Measurements from ENCODE around the gene ATXN2. TPM values are rescaled to one million over a fixed set of nuclear protein-coding genes. Genes with fewer than 3 reads are reported as not detected.
"Not testable (repeated sequence)": the region's sequence is repeated elsewhere in the genome, so short reads cannot be mapped to it uniquely, and the experiment has no call there.

ATXN2 gene
- total and polyA plus RNA-seq, 8 donors, result 12.9 to 28.2 (median 19.4) TPM

DNA sequence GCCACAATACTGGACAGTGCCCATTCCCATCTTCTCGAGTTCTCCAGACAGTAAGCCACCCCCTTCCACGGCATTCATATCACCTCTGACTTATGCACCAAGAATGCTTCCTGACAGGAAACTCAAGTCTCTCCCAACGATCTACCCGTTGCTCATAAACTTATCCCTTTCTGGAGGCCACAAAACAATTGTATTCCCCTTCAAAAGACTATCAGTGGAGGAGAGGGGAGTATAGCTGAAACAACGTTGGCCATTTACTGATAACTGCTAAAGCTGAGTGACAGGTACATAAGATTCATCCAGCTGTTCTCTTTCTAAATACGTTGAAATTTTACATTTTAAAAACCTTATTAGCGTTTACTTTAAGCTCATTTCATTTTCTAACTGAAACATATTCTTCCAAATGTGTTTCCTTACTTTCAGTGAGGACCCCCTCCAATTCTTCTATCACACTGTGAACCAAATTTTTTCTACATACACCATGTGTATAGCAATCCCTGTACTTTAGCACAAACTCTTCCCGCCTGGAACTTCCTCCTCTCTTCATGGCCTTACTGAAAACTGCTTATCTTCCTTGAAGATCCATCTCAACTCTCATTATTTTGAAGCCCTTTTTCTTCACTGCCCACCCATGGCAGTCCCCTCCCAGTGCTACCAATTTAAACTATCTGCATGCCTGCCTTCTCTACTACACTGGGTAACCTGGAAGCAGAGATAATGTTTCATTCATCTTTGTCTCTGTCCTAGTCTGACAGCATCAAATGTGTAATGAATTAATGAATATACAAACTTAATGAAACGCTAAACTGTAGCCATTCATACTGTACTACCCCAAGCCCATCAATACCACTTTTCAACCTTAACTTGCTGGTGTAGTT is 28.8 kb downstream of the ATXN2 start:
- TF ChIP-seq, protein P1, sequence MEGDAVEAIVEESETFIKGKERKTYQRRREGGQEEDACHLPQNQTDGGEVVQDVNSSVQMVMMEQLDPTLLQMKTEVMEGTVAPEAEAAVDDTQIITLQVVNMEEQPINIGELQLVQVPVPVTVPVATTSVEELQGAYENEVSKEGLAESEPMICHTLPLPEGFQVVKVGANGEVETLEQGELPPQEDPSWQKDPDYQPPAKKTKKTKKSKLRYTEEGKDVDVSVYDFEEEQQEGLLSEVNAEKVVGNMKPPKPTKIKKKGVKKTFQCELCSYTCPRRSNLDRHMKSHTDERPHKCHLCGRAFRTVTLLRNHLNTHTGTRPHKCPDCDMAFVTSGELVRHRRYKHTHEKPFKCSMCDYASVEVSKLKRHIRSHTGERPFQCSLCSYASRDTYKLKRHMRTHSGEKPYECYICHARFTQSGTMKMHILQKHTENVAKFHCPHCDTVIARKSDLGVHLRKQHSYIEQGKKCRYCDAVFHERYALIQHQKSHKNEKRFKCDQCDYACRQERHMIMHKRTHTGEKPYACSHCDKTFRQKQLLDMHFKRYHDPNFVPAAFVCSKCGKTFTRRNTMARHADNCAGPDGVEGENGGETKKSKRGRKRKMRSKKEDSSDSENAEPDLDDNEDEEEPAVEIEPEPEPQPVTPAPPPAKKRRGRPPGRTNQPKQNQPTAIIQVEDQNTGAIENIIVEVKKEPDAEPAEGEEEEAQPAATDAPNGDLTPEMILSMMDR (IDR thresholded peaks at IDR 0.05), result no peak
- Histone ChIP-seq H3K27me3 (no peaks in the 10 kb centered on the region), H3K4me3 (no peak overlapping the region), H3K27ac (no peak overlapping the region), H3K36me3 (no peaks in the 10 kb centered on the region), H3K9me3 (no peaks in the 10 kb centered on the region), H3K4me1 (peaks cover 0 to 5% (median 0%) of the 10 kb centered on the region in 3 donors)
- intact Hi-C loops (cut with DNase I), result no loop called here
- DNase-seq, result no peak
- WGBS, 2 donors, result 48 to 53% methylated on average over 9 of the region's 9 CpGs
- no peak for FAIRE-seq
- ATAC-seq, result peak in 2 of 4 donors; percentile 65 to 75

DNA sequence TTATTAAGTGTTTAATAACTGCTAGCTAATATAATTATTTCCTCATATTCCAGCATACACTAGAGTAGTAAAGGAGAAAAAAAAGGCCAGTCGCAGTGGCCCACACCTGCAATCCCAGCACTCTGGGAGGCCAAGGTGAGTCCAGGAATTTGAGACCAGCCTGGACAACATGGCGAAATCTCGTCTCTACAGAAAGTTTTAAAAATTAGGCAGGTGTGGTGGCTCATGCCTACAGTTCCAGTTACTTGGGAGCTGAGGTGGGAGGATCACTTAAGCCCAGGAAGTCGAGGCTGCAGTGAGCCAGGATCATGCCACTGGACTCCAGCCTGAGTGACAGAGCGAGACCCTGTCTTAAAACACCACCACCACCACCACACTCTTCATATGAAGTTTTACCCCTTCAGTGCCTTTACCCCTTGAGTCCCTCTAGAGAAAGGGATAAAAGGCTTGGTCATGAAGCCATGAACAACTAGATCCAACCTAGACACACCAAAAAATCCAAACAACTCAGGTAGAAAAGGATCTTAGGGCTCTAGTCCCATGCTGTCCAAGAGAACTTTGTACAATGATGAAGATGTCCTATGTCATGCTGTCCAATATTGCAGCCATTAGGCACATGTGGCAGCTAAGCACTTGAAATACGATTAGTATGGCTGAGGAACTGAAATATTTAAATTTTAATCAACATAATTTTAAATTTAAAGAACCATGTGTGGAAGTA is 29.6 kb downstream of the ATXN2 start:
- H3K4me3 ChIP-seq, result no peak overlapping the region
- H3K9me3 ChIP-seq, result no peaks in the 10 kb centered on the region
- peaks cover 0 to 5% (median 0%) of the 10 kb centered on the region in 3 donors for H3K4me1 ChIP-seq
- DNase-seq (no peak), ATAC-seq (no peak), FAIRE-seq (no peak)
- intact Hi-C loops (cut with DNase I), result no loop called here
- 85 to 88% methylated on average over 6 of the region's 6 CpGs for WGBS, 2 donors
- no peak overlapping the region for H3K27ac ChIP-seq
- TF ChIP-seq, protein P1 (IDR thresholded peaks at IDR 0.05), result no peak
- no peaks in the 10 kb centered on the region for H3K27me3 ChIP-seq
- H3K36me3 ChIP-seq, result no peaks in the 10 kb centered on the region

DNA sequence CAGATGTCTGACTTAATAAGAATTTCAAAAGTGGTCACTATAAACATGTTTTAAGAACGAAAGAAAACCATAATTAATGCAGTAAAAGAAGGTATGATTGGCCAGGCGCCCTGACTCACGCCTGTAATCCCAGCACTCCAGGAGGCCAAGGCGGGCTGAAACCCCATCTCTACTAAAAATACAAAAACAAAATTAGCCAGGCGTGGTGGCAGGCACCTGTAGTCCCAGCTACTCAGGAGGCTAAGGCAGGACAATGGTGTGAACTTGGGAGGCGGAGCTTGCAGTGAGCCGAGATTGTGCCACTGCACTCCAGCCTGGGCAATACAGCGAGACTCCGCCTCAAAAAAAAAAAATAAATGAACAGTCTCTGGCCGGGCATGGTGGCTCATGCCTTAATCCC is 38.3 kb downstream of the ATXN2 start:
- H3K4me1 ChIP-seq, FAIRE-seq: not testable (repeated sequence)
- WGBS, 2 donors, result 90 to 92% methylated on average over 10 of the region's 10 CpGs

DNA sequence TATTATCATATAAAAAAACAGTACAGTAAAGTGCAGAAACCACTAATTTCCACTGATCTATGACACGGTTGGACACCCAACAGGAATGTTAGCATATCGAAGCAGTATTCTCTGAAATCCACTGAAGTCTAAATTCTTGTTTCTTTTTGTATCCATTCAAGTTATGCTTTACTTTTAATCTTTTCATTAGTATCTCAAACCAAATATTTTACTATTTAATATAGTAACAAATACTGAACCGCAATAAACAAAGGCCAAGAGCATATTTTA is 41.1 kb downstream of the ATXN2 start:
- no peak overlapping the region for H3K4me3 ChIP-seq
- TF ChIP-seq, protein P1 (IDR thresholded peaks at IDR 0.05), result no peak
- H3K27me3 ChIP-seq, result no peaks in the 10 kb centered on the region
- no peak for DNase-seq
- peaks cover 0 to 8% (median 7%) of the 10 kb centered on the region in 3 donors for H3K4me1 ChIP-seq
- WGBS, 2 donors, result 54 to 58% methylated on average over 3 of the region's 3 CpGs
- intact Hi-C loops (cut with DNase I), result no loop called here
- H3K27ac ChIP-seq, result no peak overlapping the region
- ATAC-seq, result no peak
- no peaks in the 10 kb centered on the region for H3K36me3 ChIP-seq
- no peak for FAIRE-seq
- H3K9me3 ChIP-seq, result no peaks in the 10 kb centered on the region

More for the DNA sequence above, 38.3 kb downstream of the ATXN2 start:
- H3K36me3 ChIP-seq; H3K9me3 ChIP-seq; H3K27ac ChIP-seq; intact Hi-C loops (cut with DNase I); H3K4me3 ChIP-seq; ATAC-seq; DNase-seq; H3K27me3 ChIP-seq: not testable (repeated sequence)

DNA sequence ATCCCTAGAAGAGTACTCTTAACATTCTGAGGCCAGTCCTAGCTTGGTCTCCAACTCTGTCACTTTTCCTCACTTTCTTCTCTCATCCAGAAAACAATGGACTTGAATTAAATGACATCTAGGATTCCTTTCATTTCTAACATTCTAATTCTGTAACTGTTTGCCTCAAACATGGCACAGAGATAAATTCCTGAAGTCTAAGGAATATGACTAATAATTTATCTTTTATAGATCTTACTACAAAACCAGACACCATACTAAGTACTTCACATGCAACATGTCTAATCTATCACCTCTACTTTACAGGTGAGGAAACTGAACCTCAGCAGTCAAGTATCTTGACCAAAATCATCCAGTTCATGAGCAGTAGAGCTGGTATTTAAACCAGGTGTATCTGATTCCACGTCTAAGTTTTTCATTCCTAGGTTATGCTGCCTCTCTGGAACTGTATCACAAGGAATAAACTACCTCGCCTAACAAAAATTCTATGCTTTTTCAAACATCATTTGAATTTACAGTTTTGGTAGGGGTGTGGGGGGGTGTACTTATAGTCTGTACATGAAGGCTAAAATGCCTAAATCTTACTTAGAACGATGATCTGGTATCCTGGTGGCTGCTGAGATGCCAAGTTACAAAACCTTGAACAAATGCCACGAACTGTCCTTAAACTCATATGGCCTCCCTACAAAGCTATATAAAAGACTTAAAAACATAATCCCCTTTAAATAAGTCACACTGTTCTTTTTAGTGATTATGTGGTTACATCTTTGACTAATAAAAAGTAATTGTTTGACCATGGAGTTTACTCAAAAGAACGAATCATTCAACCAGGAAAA is 41.6 kb downstream of the ATXN2 start:
- TF ChIP-seq, protein P1 (IDR thresholded peaks at IDR 0.05), result no peak
- Histone ChIP-seq H3K4me3 (no peak overlapping the region), H3K9me3 (no peaks in the 10 kb centered on the region), H3K36me3 (no peaks in the 10 kb centered on the region), H3K27me3 (no peaks in the 10 kb centered on the region), H3K27ac (no peak overlapping the region), H3K4me1 (peaks cover 0 to 8% (median 7%) of the 10 kb centered on the region in 3 donors)
- WGBS, 2 donors, result 33 to 37% methylated on average over 5 of the region's 5 CpGs
- ATAC-seq (peak in 1 of 4 donors; percentile 12), FAIRE-seq (no peak), DNase-seq (no peak)
- intact Hi-C loops (cut with DNase I), result no loop called here
